CD4-positive, alpha-beta memory T cell (primary cell): Measurements from ENCODE around the gene IFFO2. TPM values are rescaled to one million over a fixed set of nuclear protein-coding genes. Genes with fewer than 3 reads are reported as not detected.
"Not testable (repeated sequence)": the region's sequence is repeated elsewhere in the genome, so short reads cannot be mapped to it uniquely, and the experiment has no call there.

Experiments used
- CTCF ChIA-PET: fragments of 350-600 bp; sonication (Branson Sonifier 250); formaldehyde crosslinking; loops from one replicate; lab custom pipeline; 2021; ENCODE audit warnings: inconsistent platforms; ENCODE audit not compliant: partially characterized antibody; lab: Charles Lee
- POLR2A ChIA-PET: fragments of 350-600 bp; sonication (Branson Sonifier 250); formaldehyde crosslinking; loops from one replicate; lab custom pipeline; 2021; ENCODE audit not compliant: partially characterized antibody; lab: Charles Lee
- DNase-seq, 5 donors: peaks; one replicate each; pipeline versions ENCODE4 v3.0.0 to v3.0.0-alpha.2; 2020 to 2022; ENCODE audit warnings: mixed read lengths in 1 of 5
- H3K27ac ChIP-seq: one replicate; pipeline ENCODE4 v1.7.0; 2013; ENCODE audit warnings: low read depth, low read length
- H3K27me3 ChIP-seq: 2 replicates; pipeline ENCODE4 v1.7.0; 2013; ENCODE audit warnings: mild to moderate bottlenecking, low read length, moderate library complexity; ENCODE audit not compliant: insufficient read depth
- H3K36me3 ChIP-seq: 2 replicates; pipeline ENCODE4 v1.7.0; 2013; ENCODE audit warnings: mild to moderate bottlenecking, low read length, moderate library complexity; ENCODE audit not compliant: insufficient read depth
- H3K4me1 ChIP-seq: 2 replicates; pipeline ENCODE4 v1.7.0; 2013; ENCODE audit warnings: mild to moderate bottlenecking, low read length, moderate library complexity; ENCODE audit not compliant: insufficient read depth
- H3K4me3 ChIP-seq, 2 donors: one replicate each; pipeline ENCODE4 v1.7.0; 2013; ENCODE audit warnings: low read length in 2 of 2, mild to moderate bottlenecking in 1 of 2
- H3K9me3 ChIP-seq, 2 donors: one replicate each; pipeline ENCODE4 v1.7.0; 2013; ENCODE audit warnings: low read length in 2 of 2, control low read depth in 1 of 2; ENCODE audit not compliant: control insufficient read depth in 1 of 2
- H3K27ac Mint-ChIP-seq, 7 donors: one replicate each; pipeline ENCODE4 v1.8.0; 2020 to 2021; ENCODE audit warnings: mixed read lengths in 7 of 7, mild to moderate bottlenecking in 6 of 7, inconsistent platforms in 3 of 7, moderate library complexity in 3 of 7
- H3K27me3 Mint-ChIP-seq, 2 donors: one replicate each; pipeline ENCODE4 v1.8.0; 2020 to 2021; ENCODE audit warnings: mixed read lengths in 2 of 2
- H3K36me3 Mint-ChIP-seq, 2 donors: one replicate each; pipeline ENCODE4 v1.8.0; 2020 to 2021; ENCODE audit warnings: mixed read lengths in 2 of 2, inconsistent platforms in 1 of 2, mild to moderate bottlenecking in 1 of 2
- H3K4me1 Mint-ChIP-seq, 4 donors: one replicate each; pipeline ENCODE4 v1.8.0; 2020 to 2021; ENCODE audit warnings: mixed read lengths in 4 of 4, mild to moderate bottlenecking in 1 of 4
- H3K4me3 Mint-ChIP-seq, 8 donors: one replicate each; pipeline ENCODE4 v1.8.0; 2020 to 2021; ENCODE audit warnings: mixed read lengths in 8 of 8, mild to moderate bottlenecking in 7 of 8, moderate library complexity in 6 of 8, inconsistent platforms in 3 of 8
- H3K9me3 Mint-ChIP-seq, 8 donors: one replicate each; pipeline ENCODE4 v1.8.0; 2020 to 2021; ENCODE audit warnings: mixed read lengths in 8 of 8, mild to moderate bottlenecking in 5 of 8, inconsistent platforms in 3 of 8, moderate library complexity in 1 of 8
- intact Hi-C: fragments of 100-400 bp; cut with micrococcal nuclease; formaldehyde crosslinking; loops from one replicate; pipeline ENCODE4 v1.15.1; 2023
- polyA plus RNA-seq, 2 donors: library from polyadenylated mRNA; unstranded; fragments of 300-500 nt; fragmentation: Illumina TruSeq; gene quantifications; one replicate each; pipeline ENCODE4 v1.2.3, GENCODE V29; 2021
- total RNA-seq, 2 experiments: library from RNA; stranded (reverse); gene quantifications; one replicate each; pipeline ENCODE4 v1.2.3, GENCODE V29; 2021

The IFFO2 gene
- total and polyA plus RNA-seq, 4 experiments from 2014 or later, result 1.3 to 41.3 (median 22.1) TPM

GRCh38 chr1:18893120-18893519 lies 63.4 kb downstream of the IFFO2 start:
- Histone ChIP-seq H3K9me3 (no peaks in the 10 kb centered on the region), H3K27me3 (no peaks in the 10 kb centered on the region), H3K4me3 (no peak overlapping the region), H3K4me1 (no peaks in the 10 kb centered on the region), H3K27ac (no peak overlapping the region), H3K36me3 (no peaks in the 10 kb centered on the region)
- ChIA-PET CTCF (interaction anchor here (1.4 to 4.2 kb wide), 3 partner anchors 9 to 20 kb away, joined by 6 to 20 read pairs (median 14); no protein-coding TSS in a partner anchor), POLR2A (no interaction called here)
- peak overlapping the region in 1 of 7 donors; percentile 19 for H3K27ac Mint-ChIP-seq
- H3K36me3 Mint-ChIP-seq, result no peaks in the 10 kb centered on the region
- intact Hi-C loops, result no loop called here
- H3K9me3 Mint-ChIP-seq, result no peaks in the 10 kb centered on the region
- no peaks in the 10 kb centered on the region for H3K27me3 Mint-ChIP-seq
- peak in 1 of 5 donors; percentile 8 for DNase-seq
- H3K4me3 Mint-ChIP-seq, result no peak overlapping the region
- no peaks in the 10 kb centered on the region for H3K4me1 Mint-ChIP-seq

GRCh38 chr1:18891858-18892257 lies 64.6 kb downstream of the IFFO2 start:
- H3K9me3 ChIP-seq, DNase-seq, H3K4me1 Mint-ChIP-seq, H3K36me3 ChIP-seq, H3K27ac ChIP-seq, H3K27me3 ChIP-seq, H3K27ac Mint-ChIP-seq, POLR2A ChIA-PET, H3K4me1 ChIP-seq, H3K4me3 Mint-ChIP-seq, H3K9me3 Mint-ChIP-seq, H3K27me3 Mint-ChIP-seq, H3K36me3 Mint-ChIP-seq, H3K4me3 ChIP-seq, intact Hi-C loops: not testable (repeated sequence)
- CTCF ChIA-PET, result interaction anchor here (1.4 to 2.2 kb wide), 3 partner anchors 8 to 16 kb away, joined by 6 to 14 read pairs (median 6); partner anchors contain the start of gene ALDH4A1

DNA sequence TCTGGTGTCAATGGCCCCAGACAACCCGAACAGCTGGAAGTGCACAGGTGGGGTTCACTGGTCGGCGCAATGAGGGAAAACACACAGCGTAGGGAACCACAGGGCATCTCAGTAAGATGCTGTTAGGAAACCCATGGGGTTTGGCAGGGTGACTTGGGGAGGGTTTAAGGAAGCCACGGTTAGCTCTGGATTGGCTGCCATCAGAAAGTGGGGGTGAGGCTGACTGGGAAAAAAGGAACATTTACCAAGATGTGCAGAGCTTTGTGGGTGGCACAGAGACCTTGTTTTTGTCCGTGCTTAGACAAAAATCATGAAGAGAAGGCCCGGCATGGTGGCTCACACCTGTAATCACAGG lies 65.1 kb downstream of the IFFO2 start:
- H3K9me3 Mint-ChIP-seq, result no peaks in the 10 kb centered on the region
- H3K27me3 ChIP-seq, result no peaks in the 10 kb centered on the region
- H3K9me3 ChIP-seq, result no peaks in the 10 kb centered on the region
- no peaks in the 10 kb centered on the region for H3K36me3 ChIP-seq
- no peak overlapping the region for H3K4me3 ChIP-seq
- no peaks in the 10 kb centered on the region for H3K27me3 Mint-ChIP-seq
- H3K4me3 Mint-ChIP-seq, result no peak overlapping the region
- no peaks in the 10 kb centered on the region for H3K4me1 ChIP-seq
- POLR2A ChIA-PET, result no interaction called here
- H3K27ac Mint-ChIP-seq, result no peak overlapping the region
- no peaks in the 10 kb centered on the region for H3K4me1 Mint-ChIP-seq
- DNase-seq, result no peak
- CTCF ChIA-PET, result interaction anchor here (1.9 kb wide), 1 partner anchor 11 kb away, joined by 6 read pairs; the partner anchor contains the start of gene ALDH4A1
- no peak overlapping the region for H3K27ac ChIP-seq
- intact Hi-C loops, result no loop called here
- H3K36me3 Mint-ChIP-seq, result no peaks in the 10 kb centered on the region

DNA sequence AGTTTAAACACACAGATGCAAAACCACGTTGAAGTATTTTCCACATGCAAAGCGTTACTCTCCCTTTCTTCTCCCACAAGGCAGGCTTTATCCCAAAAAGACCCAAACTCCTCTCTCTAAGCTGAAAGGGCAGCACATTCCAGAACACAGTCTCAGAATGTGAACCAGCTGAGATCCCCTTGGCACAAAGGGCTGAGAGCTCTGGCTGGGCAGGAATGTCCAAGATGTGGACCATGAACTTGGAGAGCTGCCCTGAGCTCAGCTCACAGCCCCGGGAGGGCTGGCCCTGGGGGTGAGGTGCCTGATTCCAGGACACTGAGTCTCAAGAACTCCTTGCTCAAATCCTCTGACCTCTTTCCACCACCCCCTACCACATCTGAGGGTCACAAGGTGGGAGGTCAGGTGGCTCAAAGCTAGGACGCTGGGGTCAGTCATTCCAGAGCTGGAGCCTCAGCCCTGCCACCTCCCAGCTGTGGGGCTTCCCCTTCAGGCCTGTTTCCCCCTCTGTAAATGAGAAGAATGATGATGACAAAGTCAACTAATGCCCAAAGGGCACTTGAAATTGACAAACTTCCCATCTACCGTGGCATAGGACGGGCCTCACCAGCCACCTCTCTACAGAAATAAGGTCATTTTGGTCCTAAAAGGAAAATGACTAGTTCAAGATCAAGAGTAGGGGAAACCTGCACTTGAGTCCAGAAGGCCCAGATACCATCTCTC lies 65.6 kb downstream of the IFFO2 start:
- no peak overlapping the region for H3K27ac Mint-ChIP-seq
- no peaks in the 10 kb centered on the region for H3K4me1 Mint-ChIP-seq
- H3K27me3 ChIP-seq, result no peaks in the 10 kb centered on the region
- H3K27ac ChIP-seq, result no peak overlapping the region
- intact Hi-C loops, result no loop called here
- ChIA-PET CTCF (interaction anchor here (1.9 kb wide), 1 partner anchor 12 kb away, joined by 6 read pairs; the partner anchor contains the start of gene ALDH4A1), POLR2A (no interaction called here)
- no peaks in the 10 kb centered on the region for H3K4me1 ChIP-seq
- no peaks in the 10 kb centered on the region for H3K36me3 Mint-ChIP-seq
- no peak overlapping the region for H3K4me3 ChIP-seq
- no peak overlapping the region for H3K4me3 Mint-ChIP-seq
- peak in 1 of 5 donors; percentile 4 for DNase-seq
- no peaks in the 10 kb centered on the region for H3K9me3 ChIP-seq
- H3K27me3 Mint-ChIP-seq, result no peaks in the 10 kb centered on the region
- no peaks in the 10 kb centered on the region for H3K36me3 ChIP-seq
- no peaks in the 10 kb centered on the region for H3K9me3 Mint-ChIP-seq

GRCh38 chr1:18886003-18886335 lies 70.5 kb downstream of the IFFO2 start:
- ChIA-PET POLR2A (no interaction called here), CTCF (interaction anchor here (3.2 to 4.5 kb wide), 4 partner anchors 22 to 212 kb away, joined by 17 to 102 read pairs (median 34); no protein-coding TSS in a partner anchor)
- Mint-ChIP-seq H3K27me3 (no peaks in the 10 kb centered on the region), H3K27ac (no peak overlapping the region), H3K4me1 (peaks cover 0 to 5% (median 0%) of the 10 kb centered on the region in 4 donors), H3K36me3 (no peaks in the 10 kb centered on the region), H3K9me3 (no peaks in the 10 kb centered on the region), H3K4me3 (no peak overlapping the region)
- intact Hi-C loops, result no loop called here
- Histone ChIP-seq H3K27me3 (no peaks in the 10 kb centered on the region), H3K4me3 (no peak overlapping the region), H3K4me1 (no peaks in the 10 kb centered on the region), H3K27ac (no peak overlapping the region), H3K9me3 (no peaks in the 10 kb centered on the region), H3K36me3 (no peaks in the 10 kb centered on the region)
- DNase-seq, result no peak

DNA sequence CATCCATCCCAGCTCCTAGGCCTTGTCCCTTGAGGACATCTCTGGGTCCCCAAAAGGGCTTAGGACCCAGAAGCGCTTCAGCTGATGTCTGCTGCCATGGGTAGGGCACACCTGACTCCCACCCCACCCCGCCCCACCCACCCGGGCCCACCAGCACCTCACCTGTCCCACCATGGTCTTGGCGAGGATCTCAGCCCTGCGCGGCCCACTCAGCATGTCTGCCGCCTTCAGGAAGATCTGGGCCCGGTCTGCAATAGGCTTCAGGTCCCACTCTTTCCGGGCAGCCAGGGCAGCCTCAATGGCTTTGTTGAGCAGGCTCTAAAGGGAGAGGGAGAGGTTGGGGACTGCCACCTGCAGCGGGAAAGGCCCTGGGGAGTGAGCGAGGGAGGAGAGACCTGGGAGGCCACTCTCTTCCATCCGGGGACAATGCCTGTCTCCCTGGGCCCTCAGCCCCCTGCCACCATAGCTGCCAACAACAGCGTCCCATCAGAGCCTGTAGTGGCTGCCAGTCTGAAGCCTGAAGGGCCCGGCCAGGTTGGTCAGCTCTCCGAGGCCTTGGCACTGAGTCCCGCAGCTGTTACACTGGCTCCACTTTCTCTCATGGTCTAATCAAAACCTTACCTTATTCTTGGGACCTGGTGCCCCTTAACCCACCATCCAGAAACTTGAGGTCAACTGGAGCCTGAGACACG lies 71.0 kb downstream of the IFFO2 start:
- H3K27me3 Mint-ChIP-seq, result no peaks in the 10 kb centered on the region
- H3K4me1 Mint-ChIP-seq, result peaks cover 0 to 5% (median 0%) of the 10 kb centered on the region in 4 donors
- Histone ChIP-seq H3K27me3 (no peaks in the 10 kb centered on the region), H3K36me3 (no peaks in the 10 kb centered on the region), H3K4me1 (no peaks in the 10 kb centered on the region), H3K27ac (no peak overlapping the region), H3K4me3 (no peak overlapping the region), H3K9me3 (no peaks in the 10 kb centered on the region)
- CTCF ChIA-PET, result interaction anchor here (1.3 to 4.5 kb wide), 10 partner anchors 14 to 213 kb away, joined by 3 to 102 read pairs (median 12); no protein-coding TSS in a partner anchor
- H3K4me3 Mint-ChIP-seq, result no peak overlapping the region
- H3K27ac Mint-ChIP-seq, result no peak overlapping the region
- no peak for DNase-seq
- no peaks in the 10 kb centered on the region for H3K9me3 Mint-ChIP-seq
- POLR2A ChIA-PET, result no interaction called here
- H3K36me3 Mint-ChIP-seq, result no peaks in the 10 kb centered on the region
- intact Hi-C loops, result no loop called here

- POLR2A ChIA-PET, result interaction anchor here (1.2 kb wide), 1 partner anchor 18 kb away, joined by 9 read pairs; the partner anchor contains the start of gene ALDH4A1
Measured at GRCh38 chr1:18884727-18885126, 71.7 kb downstream of the IFFO2 start.

More at GRCh38 chr1:18884727-18885126, 71.7 kb downstream of the IFFO2 start:
- Mint-ChIP-seq H3K9me3 (no peaks in the 10 kb centered on the region), H3K4me1 (peaks cover 0 to 5% (median 0%) of the 10 kb centered on the region in 4 donors), H3K27me3 (no peaks in the 10 kb centered on the region), H3K4me3 (no peak overlapping the region), H3K36me3 (no peaks in the 10 kb centered on the region), H3K27ac (peak overlapping the region in 1 of 7 donors; percentile 60)
- H3K27ac ChIP-seq, result no peak overlapping the region
- H3K4me1 ChIP-seq, result no peaks in the 10 kb centered on the region
- no peaks in the 10 kb centered on the region for H3K9me3 ChIP-seq
- no peak overlapping the region for H3K4me3 ChIP-seq
- H3K27me3 ChIP-seq, result no peaks in the 10 kb centered on the region
- CTCF ChIA-PET, result interaction anchor here (0.8 to 4.5 kb wide), 25 partner anchors 8 to 356 kb away, joined by 3 to 102 read pairs (median 6); no protein-coding TSS in a partner anchor
- intact Hi-C loops, result loop anchor here (1.0 kb wide), 3 partner anchors 18 to 88 kb away; partner anchors contain the start of gene ALDH4A1
- DNase-seq, result no peak
- no peaks in the 10 kb centered on the region for H3K36me3 ChIP-seq
